Cardiac ventricle fibroblast (primary cell): ENCODE results near the gene FOXL2NB. TPM values are rescaled to one million over a fixed set of nuclear protein-coding genes. Genes with fewer than 3 reads are reported as not detected.

Experiments
- total RNA-seq: library from RNA; depleted of rRNA; stranded (reverse); fragments of >200 nt; gene quantifications from 2 replicates; pipeline ENCODE4 v1.2.3, GENCODE V29; 2015

Gene FOXL2NB
- not detected in 2 replicates for total RNA-seq

GRCh38 chr3:138946663-138947494 is at the start of gene FOXL2NB, which contains the start of gene FOXL2:
TSS of gene FOXL2NB (plus strand) at chr3:138947217. CDS start at chr3:138947365, 148 bp downstream.
TSS of gene FOXL2 (minus strand) at chr3:138947137. CDS start at chr3:138946722, 415 bp downstream.

Other genes with a start within 250 kb of the FOXL2NB start
- gene PIK3CB, start 112.3 kb upstream of the FOXL2NB start, total RNA-seq = 6.7 and 6.8 TPM in 2 replicates
- gene FOXL2, start 80 bp upstream of the FOXL2NB start, total RNA-seq = not detected in 2 replicates
- not detected in 2 replicates for gene PRR23A, start 59.1 kb downstream of the FOXL2NB start, total RNA-seq
- gene PRR23B, start 73.7 kb downstream of the FOXL2NB start, total RNA-seq = not detected in 2 replicates
- not detected in 2 replicates for gene PRR23C, start 97.7 kb downstream of the FOXL2NB start, total RNA-seq